Right cardiac atrium (tissue), 5 donors: ENCODE results near the gene ACRV1. TPM values are rescaled to one million over a fixed set of nuclear protein-coding genes. Genes with fewer than 3 reads are reported as not detected.

ENCODE experiments used
- ATAC-seq, 2 donors: fragments of 200-7000 bp; cut with Tn5 transposase; one replicate each; pipeline versions ENCODE4 v1.8.0 to v1.9.1; 2020; ENCODE audit warnings: moderate library complexity in 2 of 2, mild to moderate bottlenecking in 1 of 2
- DNase-seq, 3 donors: peaks; one replicate each; pipeline ENCODE4 v3.0.0-alpha.2; 2020
- H3K27ac ChIP-seq: one replicate; pipeline ENCODE4 v1.5.1; 2013; ENCODE audit warnings: mild to moderate bottlenecking, low read length, control low read depth, moderate library complexity
- H3K27me3 ChIP-seq: one replicate; pipeline ENCODE4 v1.6.1; 2013; ENCODE audit not compliant: control insufficient read depth, insufficient read depth
- H3K4me1 ChIP-seq: one replicate; pipeline ENCODE4 v1.6.1; 2013; ENCODE audit warnings: low read length; ENCODE audit not compliant: control insufficient read depth, insufficient read depth
- H3K4me3 ChIP-seq: one replicate; pipeline ENCODE4 v1.5.1; 2013; ENCODE audit warnings: low read length, control low read depth
- H3K9me3 ChIP-seq: one replicate; pipeline ENCODE4 v1.6.1; 2013; ENCODE audit warnings: low read length; ENCODE audit not compliant: control insufficient read depth
- WGBS: extraction: QIAGEN DNeasy Blood & Tissue Kit; methylation state at CpG from one replicate; pipeline ENCODE4 v1.1.7; 2013; 5-methylcytosine and 5-hydroxymethylcytosine counted together
- intact Hi-C, 4 donors: fragments of 100-400 bp; cut with DNase I; formaldehyde crosslinking; loops; one replicate each; pipeline versions ENCODE4 v1.11.0 to v1.14.0; 2022 to 2023
- polyA plus RNA-seq: library from polyadenylated mRNA; stranded (reverse); fragments of 200-250 nt; gene quantifications from one replicate; pipeline ENCODE4 v1.2.3, GENCODE V29; 2013
- total RNA-seq, 4 donors: library from RNA; stranded (reverse); fragmentation: NEBNext Ultra II Directional; extraction: Animal tissue kit (Norgen Biotek cat#: 25700); gene quantifications; one replicate each; pipeline ENCODE4 v1.2.1, GENCODE V29; 2021
- donor health status: healthy with polysubstance abuse.
- donor health status: DM: no; HTN: yes; CAD: no.
- donor health status: DM: no; HTN: no; CAD: no.
- donor health status: DM: no; HTN: yes; CAD: no; lungs with severe emphysema.
- donor health status: DM: yes; HTN: yes; CAD: no.

The ACRV1 gene
- total and polyA plus RNA-seq, 5 donors, result not detected

DNA sequence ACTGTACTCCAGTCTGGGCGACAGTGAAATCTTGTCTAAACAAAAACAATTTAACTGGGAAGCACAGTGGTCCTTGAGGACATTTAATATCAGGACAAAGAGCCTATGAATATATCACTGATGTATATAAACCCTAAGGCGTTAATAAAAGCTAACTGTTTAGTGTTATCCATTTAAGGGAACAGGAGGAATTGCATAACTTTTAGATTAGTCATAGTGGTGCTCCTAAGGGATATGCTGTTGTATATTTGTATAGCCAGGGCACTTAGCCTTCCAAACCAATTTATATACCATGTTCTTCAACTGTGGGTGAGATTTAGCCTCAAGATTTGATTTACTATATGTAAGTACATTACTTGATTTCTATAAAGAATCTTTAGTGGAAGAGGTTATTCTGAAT is 58.7 kb downstream of the ACRV1 start:
- intact Hi-C loops, result loop anchor here in 1 of 4 donors (10.0 kb wide), 1 partner anchor 253 kb away; no protein-coding TSS in a partner anchor
- H3K4me3 ChIP-seq, result no peak overlapping the region
- no peaks in the 10 kb centered on the region for H3K9me3 ChIP-seq
- ATAC-seq (no peak), DNase-seq (no peak)
- H3K4me1 ChIP-seq, result peaks cover 5% of the 10 kb centered on the region
- H3K27ac ChIP-seq, result no peak overlapping the region
- WGBS, result 74% methylated on average over 2 of the region's 2 CpGs
- H3K27me3 ChIP-seq, result no peaks in the 10 kb centered on the region

Other genes with a start within 250 kb of the ACRV1 start
- 100 to 1,000 TPM in 2 of 4 donors, 10 to 100 TPM in 2; 62.6 to 139 (median 103) TPM for gene FEZ1, start 184.6 kb downstream of the ACRV1 start, total RNA-seq
- 104 TPM for gene FEZ1, start 184.6 kb downstream of the ACRV1 start, polyA plus RNA-seq
- gene EI24, start 111.4 kb downstream of the ACRV1 start, total RNA-seq, result 10 to 100 TPM; 60.2 to 69.2 (median 64.0) TPM
- gene EI24, start 111.4 kb downstream of the ACRV1 start, polyA plus RNA-seq, result 33.8 TPM
- gene STT3A, start 88.0 kb downstream of the ACRV1 start, total RNA-seq, result 10 to 100 TPM; 62.2 to 90.9 (median 74.9) TPM
- 33.0 TPM for gene STT3A, start 88.0 kb downstream of the ACRV1 start, polyA plus RNA-seq
- gene CHEK1, start 55.7 kb downstream of the ACRV1 start, total RNA-seq, result 1 to 10 TPM in 3 of 4 donors, under 1 TPM in 1; 0.68 to 2.5 (median 1.8) TPM
- gene CHEK1, start 55.7 kb downstream of the ACRV1 start, polyA plus RNA-seq, result 0.32 TPM
- gene PATE1, start 65.4 kb upstream of the ACRV1 start, total RNA-seq, result not detected
- not detected for gene PATE1, start 65.4 kb upstream of the ACRV1 start, polyA plus RNA-seq
- not detected for gene PATE2, start 98.0 kb upstream of the ACRV1 start, total RNA-seq
- not detected for gene PATE2, start 98.0 kb upstream of the ACRV1 start, polyA plus RNA-seq
- not detected for gene PATE3, start 107.3 kb upstream of the ACRV1 start, total RNA-seq
- gene PATE3, start 107.3 kb upstream of the ACRV1 start, polyA plus RNA-seq, result not detected
- gene PATE4, start 152.5 kb upstream of the ACRV1 start, total RNA-seq, result not detected
- not detected for gene PATE4, start 152.5 kb upstream of the ACRV1 start, polyA plus RNA-seq
- 1 to 10 TPM; 4.3 to 7.2 (median 5.2) TPM for gene HYLS1, start 206.8 kb upstream of the ACRV1 start, total RNA-seq
- 4.9 TPM for gene HYLS1, start 206.8 kb upstream of the ACRV1 start, polyA plus RNA-seq
- 1 to 10 TPM; 6.1 to 9.5 (median 9.2) TPM for gene PUS3, start 222.4 kb upstream of the ACRV1 start, total RNA-seq
- 5.7 TPM for gene PUS3, start 222.4 kb upstream of the ACRV1 start, polyA plus RNA-seq
- gene DDX25, start 223.7 kb upstream of the ACRV1 start, total RNA-seq, result not detected
- gene DDX25, start 223.7 kb upstream of the ACRV1 start, polyA plus RNA-seq, result 0.05 TPM